Measurements from ENCODE around the gene OR4F15. TPM values are rescaled to one million over a fixed set of nuclear protein-coding genes. Genes with fewer than 3 reads are reported as not detected.
"Not testable (repeated sequence)": the region's sequence is repeated elsewhere in the genome, so short reads cannot be mapped to it uniquely, and the experiment has no call there.

Gene OR4F15
- total RNA-seq, 4 donors from 2014 or later: not detected

DNA sequence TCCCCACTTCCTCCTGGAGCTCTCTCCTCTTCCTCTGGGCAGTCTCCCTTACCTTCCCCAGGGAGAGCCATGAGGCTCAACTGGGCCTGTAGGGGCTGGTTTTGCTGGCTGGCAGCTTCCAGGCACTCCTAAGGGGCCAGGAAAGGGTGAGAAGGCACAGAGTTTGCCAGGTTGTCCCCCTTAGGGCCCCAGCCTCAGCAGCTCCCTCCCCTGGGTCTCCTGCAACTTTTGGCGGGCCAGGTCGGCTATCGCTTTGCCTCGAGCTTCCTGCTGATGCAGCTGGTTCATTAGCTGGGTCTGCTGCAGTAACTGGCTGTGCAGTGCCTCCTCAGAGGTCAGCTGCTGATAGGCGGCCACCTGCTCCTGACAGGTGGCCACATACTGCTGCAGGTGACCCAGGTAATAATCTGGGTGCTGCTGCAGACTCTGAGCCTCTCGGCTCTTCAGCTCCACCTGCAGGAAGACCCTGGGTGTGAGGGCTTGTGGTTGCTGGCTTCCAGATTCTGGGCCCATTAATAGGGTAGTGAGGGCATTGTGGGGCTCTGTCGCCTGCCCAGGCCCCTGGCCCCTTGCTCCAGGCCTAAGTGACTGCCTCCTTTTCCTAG, 38.4 kb upstream of the OR4F15 start:
- H3K36me3 ChIP-seq: peaks cover 0 to 16% (median 0%) of the 10 kb centered on the region in 3 donors
- no peaks in the 10 kb centered on the region for H3K9me3 ChIP-seq
- TF ChIP-seq EP300 (IDR thresholded peaks at IDR 0.05) (no peak), POLR2A (IDR thresholded peaks at IDR 0.05) (no peak)
- TF ChIP-seq, protein P1, sequence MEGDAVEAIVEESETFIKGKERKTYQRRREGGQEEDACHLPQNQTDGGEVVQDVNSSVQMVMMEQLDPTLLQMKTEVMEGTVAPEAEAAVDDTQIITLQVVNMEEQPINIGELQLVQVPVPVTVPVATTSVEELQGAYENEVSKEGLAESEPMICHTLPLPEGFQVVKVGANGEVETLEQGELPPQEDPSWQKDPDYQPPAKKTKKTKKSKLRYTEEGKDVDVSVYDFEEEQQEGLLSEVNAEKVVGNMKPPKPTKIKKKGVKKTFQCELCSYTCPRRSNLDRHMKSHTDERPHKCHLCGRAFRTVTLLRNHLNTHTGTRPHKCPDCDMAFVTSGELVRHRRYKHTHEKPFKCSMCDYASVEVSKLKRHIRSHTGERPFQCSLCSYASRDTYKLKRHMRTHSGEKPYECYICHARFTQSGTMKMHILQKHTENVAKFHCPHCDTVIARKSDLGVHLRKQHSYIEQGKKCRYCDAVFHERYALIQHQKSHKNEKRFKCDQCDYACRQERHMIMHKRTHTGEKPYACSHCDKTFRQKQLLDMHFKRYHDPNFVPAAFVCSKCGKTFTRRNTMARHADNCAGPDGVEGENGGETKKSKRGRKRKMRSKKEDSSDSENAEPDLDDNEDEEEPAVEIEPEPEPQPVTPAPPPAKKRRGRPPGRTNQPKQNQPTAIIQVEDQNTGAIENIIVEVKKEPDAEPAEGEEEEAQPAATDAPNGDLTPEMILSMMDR (IDR thresholded peaks at IDR 0.05): no peak
- no peak overlapping the region for H3K4me3 ChIP-seq
- WGBS, 2 donors: 70 to 71% methylated on average over 5 to 6 of the region's 7 CpGs
- no peak overlapping the region for H3K27ac ChIP-seq
- no peaks in the 10 kb centered on the region for H3K4me1 ChIP-seq
- no peaks in the 10 kb centered on the region for H3K27me3 ChIP-seq
- no peak for DNase-seq (ENCODE audit: low spot score in 2 of 2)

DNA sequence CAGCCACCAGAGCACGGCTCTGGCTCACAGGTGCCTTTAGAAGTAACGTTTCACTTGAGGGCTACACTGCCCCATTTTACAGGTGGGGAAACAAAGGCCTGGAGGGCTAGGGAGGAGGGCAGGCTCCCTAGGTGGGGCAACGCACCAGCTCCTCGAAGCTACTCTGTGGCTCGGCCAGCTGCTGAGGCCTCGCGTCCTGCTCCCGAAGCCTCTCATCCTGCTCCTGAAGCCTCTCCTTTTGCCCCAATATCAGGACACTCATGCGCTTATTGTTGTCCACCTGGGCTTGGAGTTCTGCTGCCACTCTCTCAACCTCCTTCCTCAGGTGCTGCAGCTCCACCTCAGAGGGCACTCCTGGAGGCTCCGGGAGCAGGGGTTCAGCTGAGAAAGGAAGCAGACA, 36.9 kb upstream of the OR4F15 start:
- Histone ChIP-seq H3K4me3 (no peak overlapping the region), H3K27ac (no peak overlapping the region), H3K9me3 (no peaks in the 10 kb centered on the region), H3K36me3 (peaks cover 0 to 16% (median 0%) of the 10 kb centered on the region in 3 donors), H3K27me3 (no peaks in the 10 kb centered on the region), H3K4me1 (no peaks in the 10 kb centered on the region)
- DNase-seq (ENCODE audit: low spot score in 2 of 2): no peak
- TF ChIP-seq EP300 (IDR thresholded peaks at IDR 0.05) (no peak), POLR2A (IDR thresholded peaks at IDR 0.05) (no peak)
- TF ChIP-seq, protein P1 (IDR thresholded peaks at IDR 0.05): no peak
- WGBS, 2 donors: 91 to 94% methylated on average over 10 of the region's 10 CpGs

DNA sequence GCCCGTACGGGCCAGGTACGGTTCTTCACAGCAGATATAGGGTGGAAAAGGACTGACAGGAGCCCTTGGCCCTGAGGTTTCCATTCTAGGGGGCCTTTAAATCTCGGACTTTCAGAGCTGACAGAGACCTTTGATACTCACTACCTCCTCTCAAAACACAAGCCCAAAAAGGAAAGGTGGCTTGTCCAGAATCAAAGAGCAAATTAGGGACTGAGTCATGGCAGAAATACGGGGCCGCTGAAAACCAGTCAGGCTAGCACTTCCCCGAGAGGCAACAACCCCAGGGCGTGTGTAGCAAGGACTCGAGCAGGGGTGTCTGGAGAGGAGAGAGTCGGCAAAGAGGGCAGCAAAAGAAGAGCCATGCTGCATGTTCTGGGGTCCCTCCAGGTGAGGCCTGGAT, 33.4 kb upstream of the OR4F15 start:
- not testable (repeated sequence) for H3K36me3 ChIP-seq; H3K27ac ChIP-seq; H3K9me3 ChIP-seq; H3K4me1 ChIP-seq; H3K4me3 ChIP-seq; H3K27me3 ChIP-seq; DNase-seq (ENCODE audit: low spot score in 2 of 2)
- WGBS, 2 donors: 85 to 86% methylated on average over 10 of the region's 10 CpGs

DNA sequence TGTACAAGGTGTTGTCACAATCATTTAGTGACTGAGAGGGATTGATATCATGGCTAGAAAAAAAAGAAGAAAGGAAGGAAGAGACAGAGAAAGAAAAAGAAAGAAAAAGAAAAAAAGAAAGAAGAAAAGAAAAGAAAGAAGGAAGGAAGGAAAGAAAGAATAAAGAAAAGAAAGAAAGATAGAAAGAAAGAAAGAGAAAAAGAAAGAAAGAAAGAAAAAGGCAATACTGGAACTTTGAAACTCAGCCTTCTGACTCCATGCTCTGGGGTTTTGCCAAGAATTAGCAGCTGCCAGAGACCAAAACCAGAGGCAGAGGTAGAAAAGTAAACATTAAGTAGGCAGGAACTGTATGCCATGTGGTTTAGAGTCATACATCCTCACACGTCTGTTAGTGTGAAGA, 31.8 kb upstream of the OR4F15 start:
- not testable (repeated sequence) for H3K4me3 ChIP-seq; DNase-seq (ENCODE audit: low spot score in 2 of 2); H3K27me3 ChIP-seq; H3K9me3 ChIP-seq; H3K36me3 ChIP-seq; H3K27ac ChIP-seq; H3K4me1 ChIP-seq
- 32 to 40% methylated on average over 1 of the region's 1 CpG for WGBS, 2 donors

DNA sequence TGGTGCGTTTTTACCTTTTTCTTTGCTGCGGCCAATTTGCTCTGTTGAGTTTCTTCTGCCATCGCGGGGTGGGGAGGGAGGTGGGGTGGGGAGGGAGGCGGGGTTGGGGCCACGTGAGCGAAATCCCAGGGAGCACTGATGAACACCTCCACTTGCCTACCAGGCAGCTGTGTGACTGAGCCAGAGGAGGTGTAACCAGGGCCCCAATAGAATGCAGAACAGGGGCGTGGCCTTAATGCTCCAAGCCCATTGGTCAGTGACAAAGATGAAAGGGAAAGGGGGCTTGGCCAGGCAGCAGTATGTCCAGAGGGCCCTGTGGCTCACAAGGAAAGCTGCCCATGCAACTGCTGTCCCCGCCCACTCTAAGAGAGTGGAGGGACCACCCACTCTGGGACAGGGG, 30.1 kb upstream of the OR4F15 start:
- Histone ChIP-seq H3K4me1 (no peaks in the 10 kb centered on the region), H3K27me3 (no peaks in the 10 kb centered on the region), H3K4me3 (no peak overlapping the region), H3K36me3 (no peaks in the 10 kb centered on the region), H3K27ac (no peak overlapping the region), H3K9me3 (no peaks in the 10 kb centered on the region)
- TF ChIP-seq, protein P1 (IDR thresholded peaks at IDR 0.05): no peak
- DNase-seq (ENCODE audit: low spot score in 2 of 2): no peak
- 84 to 88% methylated on average over 9 of the region's 9 CpGs for WGBS, 2 donors

DNA sequence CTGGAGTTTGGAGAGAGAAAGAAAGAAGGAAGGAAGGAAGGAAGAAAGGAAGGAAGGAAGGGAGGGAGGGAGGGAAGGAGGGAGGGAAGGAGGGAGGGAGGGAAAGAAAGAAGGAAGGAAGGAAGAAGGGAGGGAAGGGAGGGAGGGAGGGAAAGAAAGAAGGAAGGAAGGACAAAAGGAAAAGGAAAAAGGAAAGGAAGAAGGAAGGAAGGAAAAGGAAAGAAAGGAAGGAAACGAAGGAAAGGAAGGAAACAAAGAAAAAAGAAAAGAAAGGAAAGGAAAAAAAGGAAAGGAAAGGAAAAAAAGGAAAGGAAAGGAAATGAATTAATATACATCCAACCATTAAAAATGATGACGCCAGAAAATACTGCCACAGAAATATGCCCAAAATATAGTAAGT, 27.4 kb upstream of the OR4F15 start:
- Histone ChIP-seq H3K36me3 (no peaks in the 10 kb centered on the region), H3K4me1 (no peaks in the 10 kb centered on the region), H3K27ac (no peak overlapping the region), H3K27me3 (no peaks in the 10 kb centered on the region), H3K4me3 (no peak overlapping the region), H3K9me3 (no peaks in the 10 kb centered on the region)
- 36 to 49% methylated on average over 2 of the region's 2 CpGs for WGBS, 2 donors
- TF ChIP-seq EP300 (IDR thresholded peaks at IDR 0.05): no peak
- no peak for TF ChIP-seq POLR2A (IDR thresholded peaks at IDR 0.05)
- TF ChIP-seq, protein P1 (IDR thresholded peaks at IDR 0.05): no peak
- DNase-seq (ENCODE audit: low spot score in 2 of 2): no peak

DNA sequence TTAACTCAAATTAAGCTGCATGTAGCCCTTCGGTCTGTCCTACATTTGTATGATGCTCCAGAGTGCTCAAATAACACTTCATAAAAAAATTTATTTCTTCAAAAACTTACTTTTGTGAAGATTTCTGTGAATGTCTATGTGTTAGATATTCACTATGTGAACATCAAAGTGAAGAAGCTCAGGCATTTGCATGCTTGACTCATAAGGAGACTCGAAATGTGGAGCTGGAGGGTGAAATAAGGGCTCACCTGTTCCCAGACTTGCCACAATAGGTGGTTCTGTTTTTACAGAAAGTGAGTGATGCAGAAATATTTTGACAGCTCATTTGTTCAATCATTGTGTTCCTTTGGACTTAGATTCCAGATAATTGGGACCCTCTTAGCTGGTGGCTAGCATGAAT, 25.6 kb upstream of the OR4F15 start:
- not testable (repeated sequence) for H3K27ac ChIP-seq; H3K36me3 ChIP-seq; H3K27me3 ChIP-seq; H3K4me1 ChIP-seq; DNase-seq (ENCODE audit: low spot score in 2 of 2); H3K4me3 ChIP-seq; H3K9me3 ChIP-seq
- 68 to 79% methylated on average over 2 of the region's 2 CpGs for WGBS, 2 donors

DNA sequence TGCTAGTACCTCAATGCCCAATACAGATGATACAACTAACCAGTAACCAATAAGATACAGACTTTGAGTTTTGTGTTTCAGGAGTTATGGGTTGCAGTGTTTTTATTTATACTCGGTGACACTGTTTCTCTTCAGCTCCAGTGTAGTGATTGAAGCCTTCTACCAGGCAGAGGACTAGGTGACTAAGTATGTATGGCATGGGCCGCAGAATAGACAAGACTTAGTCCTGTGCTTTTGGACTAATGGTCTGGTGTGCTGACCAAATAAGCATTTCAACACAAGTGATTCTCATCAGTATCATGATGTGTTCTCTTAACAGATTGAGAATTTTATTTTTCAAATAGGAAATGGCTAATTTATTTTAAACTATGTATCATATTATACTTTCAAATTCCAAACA, 24.0 kb upstream of the OR4F15 start:
- not testable (repeated sequence) for H3K4me3 ChIP-seq; DNase-seq (ENCODE audit: low spot score in 2 of 2); H3K27ac ChIP-seq; H3K27me3 ChIP-seq; H3K36me3 ChIP-seq; H3K4me1 ChIP-seq; H3K9me3 ChIP-seq
- 90 to 91% methylated on average over 2 of the region's 2 CpGs for WGBS, 2 donors

DNA sequence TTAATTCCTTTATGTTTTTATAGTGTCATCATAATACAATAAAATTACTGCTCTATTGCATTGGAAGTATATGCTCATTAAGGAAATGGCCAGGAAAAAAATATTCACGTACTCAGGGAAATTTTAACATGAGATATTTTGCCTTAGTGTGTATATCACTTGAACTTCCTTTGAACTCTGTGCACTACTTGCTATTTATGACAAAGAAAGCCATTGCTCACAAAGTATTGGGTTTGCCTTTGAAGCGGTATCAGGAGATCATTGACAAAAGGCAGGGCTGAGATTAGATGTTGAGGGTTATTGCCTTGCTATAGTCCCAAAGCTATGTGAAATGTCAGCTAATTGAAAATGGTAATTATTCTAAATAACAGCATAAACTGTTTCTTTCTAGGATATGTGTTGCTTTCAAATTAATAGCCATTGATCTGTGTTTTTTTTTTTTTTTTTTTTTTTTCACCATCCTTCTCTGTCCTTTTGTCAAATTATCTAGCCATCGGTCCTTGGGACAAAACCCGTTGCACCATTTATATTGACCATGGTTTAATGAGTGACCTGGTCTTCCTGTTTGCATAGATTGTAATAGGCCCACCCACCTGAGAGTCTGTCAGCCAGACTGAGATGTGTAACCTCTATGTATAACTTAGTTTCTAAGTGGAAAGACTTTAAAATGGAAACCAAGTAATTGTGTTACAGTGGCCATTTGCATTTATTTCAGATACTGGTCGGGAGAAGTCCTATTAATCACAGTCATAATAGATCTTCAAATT, 23.3 kb upstream of the OR4F15 start:
- WGBS, 2 donors: 65 to 76% methylated on average over 4 to 5 of the region's 5 CpGs
- not testable (repeated sequence) for H3K4me1 ChIP-seq; H3K27me3 ChIP-seq; H3K36me3 ChIP-seq; H3K4me3 ChIP-seq; H3K27ac ChIP-seq; H3K9me3 ChIP-seq; DNase-seq (ENCODE audit: low spot score in 2 of 2)
